ENCODE data around the gene DCDC2C. TPM values are rescaled to one million over a fixed set of nuclear protein-coding genes. Genes with fewer than 3 reads are reported as not detected.

Gene DCDC2C
- total and polyA plus RNA-seq, 2 donors (not counting 3 experiments of a cell fraction or from before 2014, with no cell fraction given), result not detected

DNA sequence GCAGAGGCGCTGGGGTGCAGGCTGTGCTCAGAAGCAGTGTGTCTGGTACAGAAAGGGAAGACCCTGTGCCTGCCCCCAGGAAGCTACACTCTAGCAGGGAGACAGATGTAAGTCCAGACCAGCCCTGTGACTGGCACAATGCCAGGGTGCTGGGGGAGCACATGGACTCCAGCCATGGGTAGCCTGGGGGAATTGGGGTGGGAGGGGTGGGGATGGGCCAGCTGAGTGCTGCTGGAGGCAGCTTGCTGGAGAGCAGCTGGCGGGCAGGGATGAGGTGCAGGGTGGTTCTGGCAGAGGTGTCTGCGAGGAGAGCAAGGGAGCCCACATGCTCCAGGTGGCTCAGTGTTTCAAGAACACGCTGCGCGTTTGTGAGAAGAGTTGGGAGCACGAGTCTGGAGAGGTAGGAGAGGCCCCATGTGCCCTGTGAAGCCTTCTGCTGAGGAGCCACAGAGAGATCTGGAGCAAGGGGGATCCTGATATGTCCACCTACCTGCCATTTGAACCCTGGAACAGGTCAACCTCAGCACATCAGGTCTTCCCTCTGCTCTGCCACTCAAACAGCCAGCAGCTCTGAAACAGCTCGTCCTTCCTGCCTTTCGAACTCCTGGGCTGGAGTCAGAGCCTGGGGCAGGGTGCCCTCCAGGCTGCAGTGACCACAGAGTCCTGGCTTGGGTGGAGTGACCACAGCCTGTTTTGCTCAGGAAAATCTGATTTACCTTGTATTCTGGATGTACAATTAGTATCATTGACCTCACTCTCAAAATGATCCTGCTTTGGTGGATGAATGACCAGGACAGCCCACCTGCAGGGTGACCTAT lies 30.3 kb upstream of the DCDC2C start:
- no peaks in the 10 kb centered on the region for H4K20me1 ChIP-seq (replicated peaks; ENCODE audit: control insufficient read depth, extremely low read depth, insufficient read depth, low read length)
- intact Hi-C loops (cut with micrococcal nuclease), result no loop called here
- dilution Hi-C loops (cut with MboI; ENCODE audit: extremely low pct_ligation_motif_present, low sequenced_read_pairs), result no loop called here
- H3K4me2 ChIP-seq (ENCODE audit: insufficient read depth, low read length), result no peak overlapping the region
- DNase-seq (ENCODE audit: low read depth, low spot score), result no peak
- no peaks in the 10 kb centered on the region for H3K79me2 ChIP-seq (ENCODE audit: control insufficient read depth, insufficient read depth, low read length)
- no peak overlapping the region for H3K27ac ChIP-seq (ENCODE audit: insufficient read depth, low read depth, low read length)
- no TSS peak for BruUV-seq (replicated peaks)
- no peak for FAIRE-seq
- H3K4me1 ChIP-seq (ENCODE audit: control insufficient read depth, extremely low read depth, insufficient read depth, low read length), result no peaks in the 10 kb centered on the region
- H3K27me3 ChIP-seq (ENCODE audit: control insufficient read depth in 2 of 2, insufficient read depth in 2 of 2, low read length in 2 of 2), result no peaks in the 10 kb centered on the region
- H3K9me3 ChIP-seq (replicated peaks; ENCODE audit: control insufficient read depth, insufficient read depth, low read length), result no peaks in the 10 kb centered on the region
- H2AFZ ChIP-seq (ENCODE audit: low read depth, low read length), result no peak overlapping the region
- no peak overlapping the region for H3K4me3 ChIP-seq (replicated peaks in 1 of 3; ENCODE audit: insufficient read depth in 1 of 3, low read depth in 1 of 3, low read length in 3 of 3)
- POLR2A ChIA-PET, result no interaction called here
- CTCF ChIA-PET, result no interaction called here
- no peaks in the 10 kb centered on the region for H3K9me1 ChIP-seq (replicated peaks; ENCODE audit: control insufficient read depth, extremely low read depth, insufficient read depth, low read length)
- H3K9ac ChIP-seq (replicated peaks; ENCODE audit: extremely low read depth, insufficient read depth, low read length), result no peak overlapping the region
- no peaks in the 10 kb centered on the region for H3K36me3 ChIP-seq (ENCODE audit: control insufficient read depth in 2 of 2, extremely low read depth in 1 of 2, insufficient read depth in 2 of 2, low read length in 2 of 2)
- TF ChIP-seq GATA2 (IDR thresholded peaks at IDR 0.05; ENCODE audit: insufficient read depth, insufficient read length, low read depth, low read length), result no peak
- TF ChIP-seq EZH2 (IDR thresholded peaks at IDR 0.05; ENCODE audit: borderline replicate concordance, low read depth, low read length, severe bottlenecking), result no peak
- TF ChIP-seq, protein P1, sequence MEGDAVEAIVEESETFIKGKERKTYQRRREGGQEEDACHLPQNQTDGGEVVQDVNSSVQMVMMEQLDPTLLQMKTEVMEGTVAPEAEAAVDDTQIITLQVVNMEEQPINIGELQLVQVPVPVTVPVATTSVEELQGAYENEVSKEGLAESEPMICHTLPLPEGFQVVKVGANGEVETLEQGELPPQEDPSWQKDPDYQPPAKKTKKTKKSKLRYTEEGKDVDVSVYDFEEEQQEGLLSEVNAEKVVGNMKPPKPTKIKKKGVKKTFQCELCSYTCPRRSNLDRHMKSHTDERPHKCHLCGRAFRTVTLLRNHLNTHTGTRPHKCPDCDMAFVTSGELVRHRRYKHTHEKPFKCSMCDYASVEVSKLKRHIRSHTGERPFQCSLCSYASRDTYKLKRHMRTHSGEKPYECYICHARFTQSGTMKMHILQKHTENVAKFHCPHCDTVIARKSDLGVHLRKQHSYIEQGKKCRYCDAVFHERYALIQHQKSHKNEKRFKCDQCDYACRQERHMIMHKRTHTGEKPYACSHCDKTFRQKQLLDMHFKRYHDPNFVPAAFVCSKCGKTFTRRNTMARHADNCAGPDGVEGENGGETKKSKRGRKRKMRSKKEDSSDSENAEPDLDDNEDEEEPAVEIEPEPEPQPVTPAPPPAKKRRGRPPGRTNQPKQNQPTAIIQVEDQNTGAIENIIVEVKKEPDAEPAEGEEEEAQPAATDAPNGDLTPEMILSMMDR (IDR thresholded peaks at IDR 0.05; ENCODE audit: extremely low read depth in 1 of 2, insufficient read depth in 1 of 2, low read depth in 1 of 2, low read length in 2 of 2), result no peak
- no peak for TF ChIP-seq POLR2AphosphoS5 (IDR thresholded peaks at IDR 0.05; ENCODE audit: insufficient read depth, low read depth, low read length)
- TF ChIP-seq POLR2A (IDR thresholded peaks at IDR 0.05; ENCODE audit: low read depth, low read length), result no peak
- TF ChIP-seq MYC (IDR thresholded peaks at IDR 0.05; ENCODE audit: low read depth, low read length), result no peak
- TF ChIP-seq, protein P2, sequence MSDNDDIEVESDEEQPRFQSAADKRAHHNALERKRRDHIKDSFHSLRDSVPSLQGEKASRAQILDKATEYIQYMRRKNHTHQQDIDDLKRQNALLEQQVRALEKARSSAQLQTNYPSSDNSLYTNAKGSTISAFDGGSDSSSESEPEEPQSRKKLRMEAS (IDR thresholded peaks at IDR 0.05; ENCODE audit: insufficient read depth, insufficient read length), result no peak
